T-helper 1 cell treated with Interleukin-12 subunit alpha and Interleukin-12 subunit beta and Interleukin-4 antibody, amounts not matched to agents 30 ng/mL and 1 ng/mL, for 36 hours (primary cell): Measurements from ENCODE around the gene ANKS1A. TPM values are rescaled to one million over a fixed set of nuclear protein-coding genes. Genes with fewer than 3 reads are reported as not detected.
"Not testable (repeated sequence)": the region's sequence is repeated elsewhere in the genome, so short reads cannot be mapped to it uniquely, and the experiment has no call there.

ENCODE experiments used
- intact Hi-C: fragments of 100-400 bp; cut with micrococcal nuclease; formaldehyde crosslinking; loops from one replicate; pipeline ENCODE4 v1.15.1; 2024
- total RNA-seq: library from RNA; stranded (reverse); gene quantifications from 2 replicates; pipeline ENCODE4 v1.2.3, GENCODE V29; 2022

Gene ANKS1A
- total RNA-seq, 1 donor from 2014 or later = 9.4 TPM

DNA sequence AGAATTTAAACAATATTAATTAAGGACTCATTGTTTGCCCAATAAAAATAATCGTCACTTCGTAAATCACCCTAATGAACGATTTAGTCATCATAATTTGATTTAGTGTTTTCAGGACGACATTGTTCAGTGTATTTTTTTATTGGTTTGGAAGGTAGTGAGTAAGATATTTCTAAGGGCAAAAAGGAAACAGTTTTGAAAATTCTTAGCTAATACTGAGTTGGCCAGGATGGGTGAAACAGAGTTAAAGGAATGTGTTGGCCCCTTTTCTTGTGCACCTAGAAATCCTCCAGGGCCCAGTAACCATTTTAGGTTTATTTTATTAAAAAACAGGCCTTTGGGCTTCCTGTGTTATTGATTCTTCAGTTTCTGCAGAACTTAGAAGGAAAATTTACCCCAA, 25.3 kb downstream of the ANKS1A start:
- intact Hi-C loops = no loop called here

DNA sequence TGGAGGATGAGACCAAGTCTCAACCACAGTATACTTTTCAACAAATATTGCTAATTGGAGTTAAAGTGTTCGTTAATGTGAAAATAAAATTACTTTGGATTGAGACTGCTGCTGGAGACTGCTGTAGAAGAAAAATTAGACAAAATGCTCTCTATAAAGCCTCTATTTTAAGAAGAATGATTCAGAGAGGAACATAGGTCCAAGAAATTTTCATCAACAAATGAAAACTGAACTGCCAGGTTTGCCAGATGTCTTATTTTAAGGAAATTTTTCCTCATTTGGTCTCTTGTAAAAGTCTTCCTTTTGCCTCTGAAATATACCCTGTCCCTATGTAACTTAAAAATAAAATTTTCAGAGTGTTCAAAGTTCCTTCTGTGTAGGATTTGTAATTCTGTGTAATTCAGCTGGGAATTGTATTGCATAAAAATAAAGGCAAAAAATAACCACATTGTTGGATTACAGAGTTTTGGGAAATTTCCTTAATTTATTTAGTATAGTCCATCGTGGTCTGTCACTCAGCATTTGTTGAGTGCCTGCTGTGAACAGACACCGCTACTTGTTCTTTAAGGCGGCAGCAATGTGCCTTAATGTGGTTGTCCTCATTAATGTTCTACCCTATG, 27.4 kb downstream of the ANKS1A start:
- intact Hi-C loops = no loop called here

DNA sequence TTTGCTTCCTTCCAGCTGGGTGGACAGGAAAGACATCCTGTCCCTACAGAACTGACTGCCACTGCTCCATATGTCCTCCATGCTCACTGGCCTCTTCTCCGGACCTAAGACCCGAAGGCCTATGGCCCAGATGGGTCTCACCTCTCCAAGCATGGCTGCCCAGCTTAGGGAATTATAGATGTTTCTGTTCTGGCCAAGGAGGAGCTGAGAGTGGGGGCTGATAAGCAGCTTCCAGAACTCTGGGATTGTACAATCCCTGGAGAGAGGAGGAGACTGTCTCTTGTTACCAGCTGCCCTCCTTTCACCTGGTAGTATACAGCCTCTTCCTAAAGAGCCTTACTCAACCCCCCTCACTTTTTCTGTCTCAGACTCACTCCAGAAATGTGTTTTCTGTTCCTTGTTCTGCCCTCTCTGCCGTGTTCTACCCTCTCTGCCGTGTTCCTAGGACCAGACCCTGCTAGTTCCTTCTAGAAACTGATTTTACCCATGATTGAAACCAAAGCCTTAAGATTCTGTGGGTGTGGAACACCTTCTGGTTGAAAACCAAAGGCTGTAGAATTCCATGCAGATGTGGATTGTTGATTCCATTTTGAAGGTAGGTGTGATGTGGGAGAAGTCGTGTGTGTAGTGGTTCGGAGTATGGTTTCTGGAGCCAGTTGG, 28.7 kb downstream of the ANKS1A start:
- intact Hi-C loops = no loop called here

- intact Hi-C loops = no loop called here
Observed at GRCh38 chr6:34919651-34920050, 30.6 kb downstream of the ANKS1A start.

DNA sequence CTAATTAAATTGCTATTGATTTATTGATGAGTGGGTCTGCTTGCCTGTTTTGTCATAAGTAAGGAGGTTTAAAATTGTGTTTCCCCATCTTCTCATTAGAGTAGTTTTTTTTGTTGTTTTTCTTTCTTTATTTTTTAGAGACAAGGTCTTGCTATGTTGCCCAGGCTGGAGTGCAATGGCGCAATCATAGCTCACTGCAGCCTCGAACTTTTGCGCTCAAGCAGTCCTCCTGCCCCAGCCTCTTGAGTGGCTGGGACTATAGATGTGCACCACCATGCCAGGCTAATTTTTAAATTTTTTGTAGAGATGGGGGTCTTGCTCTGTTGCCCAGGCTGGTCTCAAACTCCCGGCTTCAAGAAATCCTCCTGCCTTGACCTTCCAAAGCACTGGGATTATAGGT, 31.0 kb downstream of the ANKS1A start:
- intact Hi-C loops = no loop called here

DNA sequence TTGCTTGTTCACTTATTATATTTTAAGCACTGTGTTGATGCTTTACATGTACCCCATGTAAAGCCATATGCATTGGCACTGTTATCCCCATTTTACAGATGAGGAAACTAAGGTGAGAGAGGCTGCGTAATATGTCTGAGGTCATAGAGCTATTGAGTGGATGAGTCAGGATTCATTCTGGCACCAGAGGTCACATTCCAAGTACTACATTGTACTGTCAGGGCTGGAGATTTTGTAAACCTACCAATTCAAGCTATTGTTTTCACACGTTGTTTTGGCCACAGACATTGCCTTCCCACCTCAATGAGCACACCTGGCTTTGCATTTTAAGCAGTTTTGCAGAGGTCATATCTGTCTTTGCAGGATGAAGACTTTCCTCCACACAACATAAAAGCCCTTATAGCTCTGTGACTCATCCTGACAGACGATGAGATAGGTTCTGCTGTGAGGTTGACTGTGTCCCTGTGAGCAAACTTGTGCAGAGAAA, 33.2 kb downstream of the ANKS1A start:
- intact Hi-C loops = no loop called here

DNA sequence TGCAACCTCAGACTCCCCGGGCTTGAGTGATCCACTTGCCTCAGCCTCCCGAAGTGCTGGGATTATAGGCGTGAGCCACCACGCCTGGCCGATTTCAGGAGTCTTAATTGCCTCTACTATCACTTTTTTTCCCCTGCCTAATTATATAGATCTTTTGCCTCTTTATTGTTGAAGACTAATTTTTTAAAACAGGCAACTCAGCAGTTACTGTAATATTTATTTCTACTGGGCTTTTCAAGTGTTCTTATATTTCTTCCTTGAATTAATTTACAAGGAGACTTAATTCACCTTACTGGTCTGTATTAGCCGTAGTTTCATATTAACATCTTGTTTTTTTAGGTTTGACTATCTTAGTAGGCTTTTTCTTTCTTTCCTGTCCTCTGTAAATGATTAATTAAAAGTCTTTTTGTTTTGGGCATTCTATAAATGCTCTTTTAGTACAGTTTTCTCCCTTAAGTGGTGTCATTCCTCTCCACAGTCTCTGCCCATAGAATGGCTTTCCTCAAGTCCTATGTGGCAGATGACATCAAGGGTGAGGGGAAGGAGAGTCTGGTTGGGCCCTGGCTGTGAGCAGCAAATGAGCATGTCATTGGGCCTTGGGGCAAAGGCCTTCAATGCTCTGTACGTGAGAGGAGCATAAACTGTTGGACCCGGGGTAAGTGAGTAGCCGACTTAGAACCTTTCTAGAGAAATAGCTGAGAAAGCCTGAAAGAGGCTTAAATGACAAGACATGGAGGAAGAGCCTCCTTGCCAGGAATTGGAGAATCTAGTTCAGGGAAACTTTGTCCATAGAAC, 36.0 kb downstream of the ANKS1A start:
- intact Hi-C loops = no loop called here

DNA sequence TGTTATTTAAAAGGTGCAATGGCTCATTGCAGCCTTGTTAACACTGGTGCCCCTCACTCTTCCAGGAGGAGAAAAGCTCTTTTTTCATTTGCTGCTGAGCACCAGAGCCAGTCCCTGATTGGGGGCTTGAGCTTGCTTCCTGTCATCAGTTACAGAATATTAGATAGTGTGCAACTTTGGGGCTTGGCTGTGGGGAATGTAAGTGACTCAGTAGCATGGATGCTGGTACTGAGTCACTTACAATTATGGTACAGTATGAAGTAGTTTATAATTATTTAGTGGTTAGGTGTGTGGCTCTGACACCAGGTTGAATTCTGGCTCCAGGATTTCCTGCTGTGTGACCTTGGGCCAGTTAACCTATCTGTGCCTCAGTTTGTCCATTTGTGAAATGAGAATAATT, 37.6 kb downstream of the ANKS1A start:
- intact Hi-C loops = no loop called here

- intact Hi-C loops = no loop called here
Observed at GRCh38 chr6:34928220-34928619, 39.2 kb downstream of the ANKS1A start.

- intact Hi-C loops = no loop called here
Observed at GRCh38 chr6:34928695-34929094, 39.6 kb downstream of the ANKS1A start.

DNA sequence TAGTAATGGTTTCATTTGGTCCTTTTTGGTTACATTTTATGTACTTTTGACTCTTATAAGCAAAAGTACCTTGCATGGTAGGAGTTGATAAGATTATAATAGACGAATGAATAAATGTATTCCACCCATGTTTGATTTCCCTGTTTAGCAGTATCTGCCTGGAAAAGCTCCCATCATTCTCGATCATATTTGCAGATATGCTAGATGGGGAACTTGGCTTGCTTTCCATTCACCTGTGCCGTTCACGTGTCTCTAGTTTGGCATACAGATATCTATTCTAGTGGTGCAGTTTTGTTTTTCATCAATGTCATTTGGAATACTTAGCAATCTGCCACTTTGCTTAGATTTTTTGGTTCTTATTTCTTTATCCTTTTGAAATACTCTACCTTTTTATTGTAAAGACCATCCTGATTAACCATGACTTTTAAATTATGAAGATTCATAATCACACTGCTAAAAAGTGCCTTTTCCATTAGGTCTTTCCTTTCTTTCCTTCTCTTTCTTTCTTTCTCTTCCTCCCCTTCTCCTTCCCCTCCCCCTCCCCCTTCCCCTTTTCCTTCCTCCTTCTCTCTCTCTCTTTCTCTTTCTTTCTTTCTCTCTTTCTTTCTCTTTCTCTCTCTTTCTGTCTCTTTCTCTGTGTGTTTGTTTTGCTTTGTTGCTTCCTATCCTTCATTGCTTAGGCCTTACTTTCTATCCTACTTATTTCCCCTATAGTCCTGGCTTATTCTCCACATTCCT, 40.4 kb downstream of the ANKS1A start:
- intact Hi-C loops = no loop called here

GRCh38 chr6:34930221-34930620, 41.2 kb downstream of the ANKS1A start:
- intact Hi-C loops = no loop called here

GRCh38 chr6:34932202-34932601, 43.1 kb downstream of the ANKS1A start:
- intact Hi-C loops = not testable (repeated sequence)

- intact Hi-C loops = no loop called here
Observed at GRCh38 chr6:34934516-34934915, 45.5 kb downstream of the ANKS1A start.

GRCh38 chr6:34938268-34938667, 49.2 kb downstream of the ANKS1A start:
- intact Hi-C loops = no loop called here

GRCh38 chr6:34940030-34940434, 51.0 kb downstream of the ANKS1A start:
- intact Hi-C loops = no loop called here

- intact Hi-C loops = no loop called here
Observed at GRCh38 chr6:34941421-34941820, 52.4 kb downstream of the ANKS1A start.

DNA sequence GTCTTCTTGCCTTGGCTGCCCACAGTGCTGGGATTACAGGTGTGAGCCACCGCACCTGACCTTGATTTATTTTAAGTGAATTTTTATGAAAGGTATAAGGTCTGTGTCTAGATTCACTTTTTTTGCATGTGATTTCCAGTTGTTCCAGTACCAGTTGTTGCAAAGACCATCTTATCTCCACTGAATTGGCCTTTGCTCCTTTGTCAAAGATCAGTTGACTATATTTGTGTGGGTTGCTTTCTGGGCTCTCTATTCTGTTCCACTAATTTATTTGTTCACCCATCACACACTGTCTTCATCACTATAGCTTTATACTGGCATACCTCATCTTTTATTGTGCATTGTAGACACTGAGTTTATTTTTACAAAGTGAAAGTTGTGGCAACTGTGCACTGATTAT, 56.3 kb downstream of the ANKS1A start:
- intact Hi-C loops = no loop called here

DNA sequence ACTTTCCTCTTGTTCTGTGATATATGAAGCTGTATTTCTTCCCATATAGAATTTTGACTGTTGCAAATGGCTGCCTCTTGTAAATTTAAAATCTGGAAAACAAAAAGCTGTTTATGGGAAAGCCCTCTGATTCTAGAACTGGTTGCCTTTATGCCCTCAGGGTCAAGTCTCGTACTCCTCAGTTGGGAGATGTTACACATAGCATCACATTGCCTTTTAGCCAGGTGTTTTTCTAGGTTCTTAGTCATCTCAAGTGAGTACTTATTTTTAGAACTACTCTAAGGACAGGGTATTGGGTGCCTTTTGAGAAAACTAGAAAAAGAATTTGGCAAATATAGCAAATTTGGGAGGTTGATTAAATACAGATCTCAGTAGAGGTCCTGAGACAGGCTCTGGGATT, 58.5 kb downstream of the ANKS1A start:
- intact Hi-C loops = no loop called here

- intact Hi-C loops = no loop called here
Observed at GRCh38 chr6:34949636-34950035, 60.6 kb downstream of the ANKS1A start.

GRCh38 chr6:34950849-34951248, 61.8 kb downstream of the ANKS1A start:
- intact Hi-C loops = no loop called here

- intact Hi-C loops = no loop called here
Observed at GRCh38 chr6:34951731-34952130, 62.7 kb downstream of the ANKS1A start.
